ENCODE measurements around the gene POMT1.
"Not testable (repeated sequence)": the region's sequence is repeated elsewhere in the genome, so short reads cannot be mapped to it uniquely, and the experiment has no call there.

Gene POMT1, protein sequence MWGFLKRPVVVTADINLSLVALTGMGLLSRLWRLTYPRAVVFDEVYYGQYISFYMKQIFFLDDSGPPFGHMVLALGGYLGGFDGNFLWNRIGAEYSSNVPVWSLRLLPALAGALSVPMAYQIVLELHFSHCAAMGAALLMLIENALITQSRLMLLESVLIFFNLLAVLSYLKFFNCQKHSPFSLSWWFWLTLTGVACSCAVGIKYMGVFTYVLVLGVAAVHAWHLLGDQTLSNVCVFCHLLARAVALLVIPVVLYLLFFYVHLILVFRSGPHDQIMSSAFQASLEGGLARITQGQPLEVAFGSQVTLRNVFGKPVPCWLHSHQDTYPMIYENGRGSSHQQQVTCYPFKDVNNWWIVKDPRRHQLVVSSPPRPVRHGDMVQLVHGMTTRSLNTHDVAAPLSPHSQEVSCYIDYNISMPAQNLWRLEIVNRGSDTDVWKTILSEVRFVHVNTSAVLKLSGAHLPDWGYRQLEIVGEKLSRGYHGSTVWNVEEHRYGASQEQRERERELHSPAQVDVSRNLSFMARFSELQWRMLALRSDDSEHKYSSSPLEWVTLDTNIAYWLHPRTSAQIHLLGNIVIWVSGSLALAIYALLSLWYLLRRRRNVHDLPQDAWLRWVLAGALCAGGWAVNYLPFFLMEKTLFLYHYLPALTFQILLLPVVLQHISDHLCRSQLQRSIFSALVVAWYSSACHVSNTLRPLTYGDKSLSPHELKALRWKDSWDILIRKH

DNA sequence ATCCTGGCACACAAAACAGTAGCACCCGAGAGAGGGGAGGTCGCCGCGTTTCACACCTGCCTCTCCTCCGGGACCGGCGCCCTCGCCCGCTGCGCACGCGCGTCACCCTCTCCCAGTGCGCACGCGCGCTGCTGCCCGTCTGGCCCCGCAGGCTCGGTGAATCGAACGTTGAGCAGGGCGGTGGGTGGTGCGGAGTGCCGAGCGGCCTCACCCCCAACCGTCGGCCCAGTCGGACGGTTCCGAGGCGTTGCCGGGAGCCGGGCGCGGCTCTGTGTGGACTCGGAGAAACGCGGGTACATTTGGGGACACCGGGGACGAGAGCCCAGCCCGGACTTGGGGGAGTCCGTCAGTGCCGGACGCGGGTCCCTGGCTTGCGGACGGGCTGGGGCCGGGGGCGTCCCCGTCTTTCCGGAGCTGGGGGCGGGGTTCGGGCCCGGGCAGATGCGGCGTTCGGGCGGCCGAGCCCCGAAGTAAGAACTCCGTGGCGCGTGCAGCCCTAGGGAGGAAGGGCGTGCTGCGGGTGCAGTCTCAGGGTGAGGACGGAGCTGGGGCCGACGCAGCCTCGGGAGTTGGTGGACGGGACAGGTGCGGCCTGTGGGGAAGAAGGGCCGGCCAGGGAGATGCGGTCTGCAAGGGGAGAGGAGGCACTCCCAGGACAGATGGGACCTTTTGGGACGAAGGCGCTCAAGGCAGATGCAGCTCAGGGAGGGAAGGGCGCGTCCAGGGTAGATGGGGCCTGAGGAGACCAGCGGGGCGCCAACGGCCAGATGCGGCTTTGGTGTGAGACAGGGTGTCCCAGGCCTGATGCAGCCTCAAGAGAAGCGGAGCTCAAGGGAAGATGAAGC is at the start of gene POMT1:
Gene POMT1, plus strand, starts transcription at position 138 of the 845 bp plus-strand sequence. CDS start 1,301 bp downstream, outside the sequence.
- DNase-seq (ENCODE audit: low read depth) = peak; percentile 87

DNA sequence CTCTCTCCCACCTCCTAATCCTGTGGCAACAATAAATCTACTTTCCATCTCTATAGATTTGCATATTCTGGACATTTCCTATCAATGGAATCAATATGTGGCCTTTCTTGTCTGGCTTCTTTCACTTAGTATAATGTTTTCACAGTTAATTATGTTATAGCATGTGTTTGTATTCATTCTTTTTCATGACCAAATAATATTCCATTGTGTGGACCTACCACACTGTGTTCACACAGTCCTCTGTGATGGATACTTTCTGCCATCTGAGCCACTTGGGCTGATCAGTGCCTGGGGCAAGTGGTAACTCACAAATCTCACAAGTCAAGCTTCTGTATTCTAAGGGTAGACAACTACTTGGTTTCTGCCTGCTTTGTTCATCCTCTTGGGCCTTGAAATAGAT is 48.7 kb upstream of the POMT1 start:
- no peak for DNase-seq (ENCODE audit: low read depth)

DNA sequence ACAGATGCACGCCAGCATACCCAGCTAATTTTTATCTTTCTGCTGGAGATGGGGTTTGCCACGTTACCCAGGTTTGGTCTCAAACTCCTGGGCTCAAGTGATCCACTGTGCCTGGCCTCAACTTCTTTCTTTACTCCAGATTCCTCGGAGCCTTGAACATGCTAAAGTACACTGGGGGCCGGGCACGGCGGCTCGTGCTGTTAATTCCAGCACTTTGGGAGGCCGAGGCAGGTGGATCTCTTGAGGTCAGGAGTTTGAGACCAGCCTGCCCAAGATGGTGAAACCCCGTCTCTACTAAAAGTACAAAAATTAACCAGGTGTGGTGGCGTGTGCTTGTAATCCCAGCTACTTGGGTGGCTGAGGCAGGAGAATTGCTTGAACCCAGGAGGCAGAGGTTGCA is 47.1 kb upstream of the POMT1 start:
- DNase-seq (ENCODE audit: low read depth) = not testable (repeated sequence)

DNA sequence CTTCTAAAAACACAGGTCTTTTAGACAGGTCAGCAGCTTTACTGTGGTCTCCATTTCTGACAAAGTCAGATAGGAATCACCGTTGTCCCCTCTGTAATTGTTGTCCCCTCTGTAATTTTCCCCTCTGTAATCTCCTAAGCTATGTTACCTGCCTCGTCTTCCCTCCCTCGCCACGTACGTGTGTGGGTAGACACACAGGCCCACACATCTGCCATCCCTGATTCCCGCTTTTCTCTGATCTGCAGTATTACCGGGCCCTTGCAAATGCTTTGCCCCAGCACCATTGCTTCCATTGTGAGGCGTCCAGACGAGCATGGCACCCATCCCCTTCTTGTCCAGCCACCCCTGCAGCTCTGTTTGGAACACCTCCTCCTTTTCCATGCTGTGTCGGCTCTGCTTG is 45.0 kb upstream of the POMT1 start:
- no peak for DNase-seq (ENCODE audit: low read depth)

DNA sequence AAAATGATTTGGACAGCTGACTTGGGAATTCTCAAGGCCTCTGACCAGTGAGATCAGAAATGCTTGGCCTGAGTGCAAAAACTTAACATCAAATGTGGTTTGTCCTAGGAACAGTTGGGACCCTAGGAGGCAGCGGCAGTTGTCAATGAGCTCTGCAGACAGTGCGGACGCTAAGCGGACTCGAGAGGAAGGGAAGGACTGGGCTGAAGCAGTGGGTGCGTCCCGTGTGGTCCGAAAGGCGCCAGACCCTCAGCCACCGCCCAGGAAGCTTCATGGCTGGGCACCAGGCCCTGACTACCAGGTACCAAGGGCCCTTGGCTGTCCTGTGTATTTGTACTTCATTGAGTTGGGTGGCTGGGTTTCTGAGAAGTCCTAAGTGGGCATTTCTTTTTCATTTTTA is 43.7 kb upstream of the POMT1 start:
- DNase-seq (ENCODE audit: low read depth) = no peak

DNA sequence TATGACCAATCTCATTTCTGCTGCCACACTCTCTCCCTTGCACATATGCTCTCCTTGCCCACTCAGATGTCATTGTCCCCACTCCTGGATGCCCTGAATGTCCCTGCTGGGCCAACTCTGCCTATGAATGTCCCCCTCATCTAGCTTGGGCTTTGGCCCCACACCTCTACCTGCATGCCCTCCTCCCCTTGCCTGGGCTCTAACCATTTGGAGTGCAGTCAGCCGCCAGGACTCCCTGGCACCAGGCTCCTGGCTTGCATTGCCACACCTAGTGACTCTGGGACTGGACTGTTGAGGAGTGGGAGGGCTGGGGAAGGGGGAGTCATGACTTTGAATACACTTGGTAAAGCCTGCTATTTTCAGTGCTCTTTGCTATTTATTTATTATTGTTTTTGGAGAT is 41.6 kb upstream of the POMT1 start:
- no peak for DNase-seq (ENCODE audit: low read depth)

DNA sequence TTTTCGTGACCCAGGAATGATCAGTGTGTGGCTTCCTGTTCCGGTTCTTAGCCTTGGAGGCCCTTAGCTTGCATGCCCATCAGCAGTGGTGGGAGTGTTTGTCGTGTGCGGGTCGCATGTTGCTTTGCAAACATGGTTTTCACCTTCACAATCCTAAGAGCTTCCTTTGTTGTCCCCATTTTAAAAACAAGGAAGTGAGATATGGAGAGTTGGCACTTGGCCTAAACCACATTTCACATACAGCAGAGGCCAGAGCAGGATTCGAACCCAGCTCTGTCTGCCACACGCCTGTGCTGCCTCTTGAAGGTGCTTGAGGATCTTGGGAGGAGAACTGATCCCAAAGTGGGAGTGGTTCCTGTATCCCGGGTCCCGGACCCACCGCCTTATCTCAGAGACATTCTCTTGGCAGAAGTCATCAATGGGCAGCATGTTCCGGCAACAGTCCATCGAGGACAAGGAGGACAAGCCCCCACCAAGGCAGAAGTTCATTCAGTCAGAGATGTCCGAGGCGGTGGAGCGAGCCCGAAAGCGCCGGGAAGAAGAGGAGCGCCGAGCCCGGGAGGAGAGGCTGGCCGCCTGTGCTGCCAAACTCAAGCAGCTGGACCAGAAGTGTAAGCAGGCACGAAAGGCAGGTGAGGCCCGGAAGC is 38.2 kb upstream of the POMT1 start:
- DNase-seq (ENCODE audit: low read depth) = no peak

DNA sequence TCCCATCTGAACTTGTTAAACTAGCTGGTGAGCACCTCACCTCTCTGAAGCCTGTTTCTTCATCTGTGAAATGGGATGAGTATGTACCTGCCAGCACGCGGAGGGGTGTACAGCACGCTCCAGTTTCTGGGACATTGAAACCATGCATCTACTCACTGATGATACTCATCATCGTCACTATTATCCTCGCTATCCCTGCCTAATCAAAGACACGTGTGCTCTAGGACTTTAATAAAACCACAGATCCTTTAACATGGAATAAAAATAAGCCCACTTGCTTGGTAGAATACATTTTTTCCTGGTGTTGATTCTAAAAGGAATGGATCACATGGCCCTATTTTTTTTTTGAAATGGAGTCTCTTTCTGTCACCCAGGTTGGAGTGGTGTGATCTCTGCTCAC is 37.3 kb upstream of the POMT1 start:
- no peak for DNase-seq (ENCODE audit: low read depth)

DNA sequence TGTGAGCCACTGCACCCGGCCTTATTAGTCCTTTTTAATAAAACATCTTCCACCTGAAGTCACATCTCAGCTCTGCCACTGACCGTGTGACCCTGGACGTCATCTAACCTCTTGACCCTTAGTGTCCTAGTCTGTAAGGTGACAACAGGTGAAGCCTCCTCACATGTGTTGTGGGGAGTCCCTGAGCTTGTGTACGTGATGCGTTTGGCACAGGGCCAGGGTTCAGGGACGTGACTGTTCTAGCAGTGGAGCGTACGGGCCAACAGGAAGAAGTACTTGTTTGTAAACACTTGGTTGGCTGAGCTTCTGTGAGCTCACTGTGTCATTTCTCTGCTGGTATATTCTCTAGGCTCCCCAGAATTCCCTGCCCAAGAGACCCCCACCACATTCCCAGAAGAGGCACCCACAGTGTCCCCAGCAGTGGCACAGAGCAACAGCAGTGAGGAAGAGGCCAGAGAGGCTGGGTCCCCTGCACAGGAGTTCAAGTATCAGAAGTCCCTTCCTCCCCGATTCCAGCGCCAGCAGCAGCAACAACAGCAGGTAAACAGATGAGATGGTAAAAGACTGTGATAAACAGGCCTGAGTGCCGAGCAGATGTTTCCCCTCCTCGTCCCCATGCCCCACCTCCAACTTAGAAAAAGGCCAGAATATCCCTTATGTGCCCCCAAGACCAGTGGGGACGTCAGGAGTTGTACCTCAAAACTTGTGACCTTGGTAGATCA is 35.3 kb upstream of the POMT1 start:
- no peak for DNase-seq (ENCODE audit: low read depth)

DNA sequence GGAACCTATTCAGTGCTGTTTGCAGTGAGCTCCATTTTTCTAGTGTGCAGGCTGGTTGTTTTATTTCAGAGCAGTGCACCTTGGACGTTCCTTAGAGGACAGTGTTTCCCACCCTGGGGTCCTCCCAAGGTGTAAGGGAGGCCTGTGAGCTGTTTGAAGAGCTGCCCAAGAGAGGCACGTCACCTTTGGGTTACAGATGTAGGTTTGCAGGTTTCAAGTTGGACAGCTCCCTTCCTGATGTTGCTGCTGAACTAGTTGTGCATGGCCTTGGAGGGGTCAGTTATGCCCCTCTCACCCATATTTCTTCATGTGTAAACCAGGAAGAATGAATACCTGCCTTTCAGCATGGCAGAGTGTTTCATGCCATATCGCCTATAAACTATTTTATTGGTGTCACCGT is 34.7 kb upstream of the POMT1 start:
- DNase-seq (ENCODE audit: low read depth) = no peak

DNA sequence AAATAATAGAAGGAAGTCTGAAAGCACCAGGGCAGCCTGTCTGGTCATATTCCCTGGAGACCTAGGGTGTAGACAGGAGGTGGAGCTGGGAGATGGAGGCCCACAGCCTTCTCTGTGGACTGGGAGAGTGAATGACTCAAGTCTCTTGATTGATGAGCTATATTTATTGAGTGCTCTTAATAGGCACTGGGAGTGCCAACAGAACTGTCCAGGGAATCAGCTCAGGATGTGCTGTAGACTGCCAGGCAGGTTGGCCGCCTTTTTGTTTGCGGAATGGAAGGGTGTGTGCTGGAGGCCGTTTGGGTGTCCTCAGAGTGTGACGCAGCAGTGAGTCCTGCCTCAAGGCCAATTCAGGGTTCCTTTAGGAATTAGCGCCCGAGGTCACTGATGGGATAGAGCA is 33.4 kb upstream of the POMT1 start:
- DNase-seq (ENCODE audit: low read depth) = no peak

DNA sequence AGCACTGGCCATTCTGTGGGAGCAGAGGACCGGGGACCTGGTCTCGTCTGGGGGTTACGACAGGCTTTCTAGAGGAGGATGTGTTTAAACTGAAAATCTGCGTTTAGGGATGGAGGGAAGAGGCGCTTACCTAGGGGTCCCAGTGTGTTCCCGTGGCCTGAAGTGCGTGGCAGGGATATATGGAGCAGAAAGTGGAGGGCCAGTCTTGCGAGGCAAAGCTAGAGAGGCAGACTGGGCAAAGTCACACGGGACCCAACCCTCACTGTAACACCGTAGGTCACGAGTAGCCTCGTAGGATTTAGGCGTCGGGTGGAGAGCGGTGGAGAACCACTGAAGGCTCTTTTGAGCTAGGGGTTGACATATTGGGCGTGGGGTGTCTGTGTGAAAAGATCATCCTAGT is 32.8 kb upstream of the POMT1 start:
- no peak for DNase-seq (ENCODE audit: low read depth)

DNA sequence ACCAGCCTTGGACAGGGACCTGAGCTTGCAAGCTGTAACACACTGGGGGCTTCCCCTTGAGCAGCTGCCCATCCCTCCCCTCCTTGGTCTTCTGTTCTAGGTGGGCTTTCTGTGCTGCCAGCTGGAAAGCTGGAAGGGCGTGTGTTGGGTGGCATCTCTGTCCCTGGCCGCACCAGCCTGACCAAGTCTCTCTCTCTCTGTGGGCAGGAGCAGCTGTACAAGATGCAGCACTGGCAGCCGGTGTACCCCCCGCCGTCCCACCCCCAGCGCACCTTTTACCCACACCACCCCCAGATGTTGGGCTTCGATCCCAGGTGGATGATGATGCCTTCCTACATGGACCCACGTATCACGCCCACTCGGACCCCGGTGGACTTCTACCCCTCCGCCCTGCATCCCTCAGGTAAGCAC is 32.1 kb upstream of the POMT1 start:
- DNase-seq (ENCODE audit: low read depth) = no peak

DNA sequence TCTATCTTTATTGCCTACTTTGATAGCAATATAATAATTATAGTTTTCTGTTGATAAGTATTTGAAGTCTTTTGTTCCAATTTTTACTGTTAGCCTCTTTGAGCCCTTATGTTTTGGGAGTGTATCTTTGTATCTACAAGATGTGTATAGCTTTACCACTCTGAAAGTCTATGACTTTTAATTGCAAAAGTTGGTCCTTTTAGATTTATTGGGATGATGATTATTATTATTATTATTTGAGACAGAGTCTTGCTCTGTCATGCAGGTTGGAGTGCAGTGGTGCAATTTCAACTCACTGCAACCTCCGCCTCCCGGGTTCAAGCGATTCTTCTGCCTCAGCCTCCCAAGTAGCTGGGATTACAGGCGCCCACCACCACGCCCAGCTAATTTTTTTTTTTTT is 30.6 kb upstream of the POMT1 start:
- not testable (repeated sequence) for DNase-seq (ENCODE audit: low read depth)

DNA sequence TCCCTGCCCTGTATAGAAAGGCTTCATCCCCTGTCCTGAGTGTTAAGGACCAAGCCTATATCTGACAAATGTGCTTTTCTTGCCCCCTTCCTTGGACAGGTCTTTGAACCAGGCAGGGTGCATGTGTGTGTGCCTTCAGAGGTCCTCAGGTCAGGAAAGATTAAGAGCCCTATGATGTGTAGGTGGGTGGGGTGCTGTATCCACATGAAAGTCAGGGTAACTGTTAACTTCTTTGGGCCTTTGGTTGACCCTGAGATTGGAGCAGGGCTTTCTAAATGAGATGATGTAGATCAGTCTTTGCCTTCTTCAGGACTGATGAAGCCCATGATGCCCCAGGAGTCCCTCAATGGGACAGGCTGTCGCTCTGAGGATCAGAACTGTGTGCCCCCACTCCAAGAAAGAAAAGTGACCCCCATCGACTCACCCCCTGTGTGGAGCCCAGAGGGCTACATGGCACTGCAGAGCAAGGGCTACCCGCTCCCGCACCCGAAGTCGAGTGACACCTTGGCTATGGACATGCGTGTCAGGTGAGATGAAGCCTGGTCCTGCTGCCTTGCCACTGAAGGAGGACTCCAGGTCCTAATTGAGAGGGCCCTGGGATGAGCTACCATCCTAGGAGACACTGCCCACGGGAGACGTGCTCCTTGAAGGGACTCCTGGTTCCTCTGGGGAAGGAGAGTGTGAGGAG is 29.4 kb upstream of the POMT1 start:
- DNase-seq (ENCODE audit: low read depth) = no peak

DNA sequence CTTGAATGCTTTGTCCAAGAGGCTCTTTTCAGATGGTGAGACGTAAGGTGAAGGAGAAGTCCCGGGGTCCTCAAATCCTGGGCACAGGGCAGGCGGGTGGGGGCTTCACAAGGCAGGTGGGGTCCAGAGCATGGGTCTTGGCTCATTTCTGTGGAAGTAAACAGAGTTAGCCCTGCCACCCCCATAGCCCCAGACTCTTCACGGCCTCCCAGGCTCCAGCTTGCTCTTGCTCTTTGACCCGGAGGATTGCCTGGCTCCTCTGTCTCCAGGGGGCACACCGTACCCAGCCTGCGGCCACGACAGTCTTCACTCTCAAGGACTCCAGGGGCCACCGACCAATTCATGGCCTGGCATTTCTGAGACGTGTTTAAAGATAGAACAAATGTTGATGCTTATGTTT is 28.8 kb upstream of the POMT1 start:
- no peak for DNase-seq (ENCODE audit: low read depth)

DNA sequence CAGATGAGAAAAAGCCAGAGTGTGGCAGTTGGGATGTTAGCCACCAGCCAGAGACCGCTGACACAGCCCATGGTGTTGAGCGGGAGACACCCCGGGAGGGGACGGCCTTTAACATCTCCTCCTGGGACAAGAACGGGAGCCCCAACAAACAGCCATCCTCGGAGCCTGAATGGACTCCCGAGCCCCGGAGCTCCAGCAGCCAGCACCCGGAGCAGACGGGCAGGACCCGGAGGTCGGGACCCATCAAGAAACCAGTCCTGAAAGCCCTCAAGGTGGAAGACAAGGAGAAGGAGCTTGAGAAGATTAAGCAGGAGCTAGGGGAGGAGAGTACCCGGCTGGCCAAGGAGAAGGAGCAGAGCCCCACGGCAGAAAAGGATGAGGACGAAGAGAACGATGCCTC is 28.0 kb upstream of the POMT1 start:
- no peak for DNase-seq (ENCODE audit: low read depth)

DNA sequence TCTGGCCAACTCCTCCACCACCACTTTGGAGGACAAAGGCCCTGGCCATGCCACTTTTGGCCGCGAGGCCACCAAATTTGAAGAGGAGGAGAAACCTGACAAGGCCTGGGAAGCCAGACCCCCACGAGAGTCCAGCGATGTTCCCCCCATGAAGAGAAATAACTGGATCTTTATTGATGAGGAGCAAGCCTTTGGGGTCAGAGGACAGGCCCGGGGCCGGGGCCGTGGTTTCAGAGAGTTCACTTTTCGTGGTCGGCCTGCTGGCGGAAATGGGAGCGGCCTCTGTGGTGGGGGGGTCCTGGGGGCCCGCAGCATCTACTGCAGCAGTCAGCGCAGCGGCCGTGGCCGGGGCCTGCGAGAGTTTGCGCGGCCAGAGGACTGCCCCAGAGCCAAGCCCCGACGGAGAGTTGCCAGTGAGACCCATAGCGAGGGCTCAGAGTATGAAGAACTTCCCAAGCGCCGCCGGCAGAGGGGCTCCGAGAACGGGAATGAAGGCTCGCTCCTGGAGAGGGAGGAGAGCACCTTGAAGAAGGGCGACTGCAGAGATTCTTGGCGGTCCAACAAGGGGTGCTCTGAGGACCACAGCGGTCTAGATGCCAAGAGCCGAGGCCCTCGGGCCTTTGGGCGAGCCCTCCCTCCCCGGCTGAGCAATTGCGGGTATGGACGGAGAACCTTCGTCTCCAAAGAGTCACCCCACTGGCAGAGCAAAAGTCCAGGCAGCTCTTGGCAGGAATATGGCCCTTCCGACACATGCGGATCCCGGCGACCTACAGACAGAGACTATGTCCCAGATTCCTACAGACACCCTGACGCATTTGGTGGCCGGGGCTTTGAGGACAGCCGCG is 27.4 kb upstream of the POMT1 start:
- no peak for DNase-seq (ENCODE audit: low read depth)

DNA sequence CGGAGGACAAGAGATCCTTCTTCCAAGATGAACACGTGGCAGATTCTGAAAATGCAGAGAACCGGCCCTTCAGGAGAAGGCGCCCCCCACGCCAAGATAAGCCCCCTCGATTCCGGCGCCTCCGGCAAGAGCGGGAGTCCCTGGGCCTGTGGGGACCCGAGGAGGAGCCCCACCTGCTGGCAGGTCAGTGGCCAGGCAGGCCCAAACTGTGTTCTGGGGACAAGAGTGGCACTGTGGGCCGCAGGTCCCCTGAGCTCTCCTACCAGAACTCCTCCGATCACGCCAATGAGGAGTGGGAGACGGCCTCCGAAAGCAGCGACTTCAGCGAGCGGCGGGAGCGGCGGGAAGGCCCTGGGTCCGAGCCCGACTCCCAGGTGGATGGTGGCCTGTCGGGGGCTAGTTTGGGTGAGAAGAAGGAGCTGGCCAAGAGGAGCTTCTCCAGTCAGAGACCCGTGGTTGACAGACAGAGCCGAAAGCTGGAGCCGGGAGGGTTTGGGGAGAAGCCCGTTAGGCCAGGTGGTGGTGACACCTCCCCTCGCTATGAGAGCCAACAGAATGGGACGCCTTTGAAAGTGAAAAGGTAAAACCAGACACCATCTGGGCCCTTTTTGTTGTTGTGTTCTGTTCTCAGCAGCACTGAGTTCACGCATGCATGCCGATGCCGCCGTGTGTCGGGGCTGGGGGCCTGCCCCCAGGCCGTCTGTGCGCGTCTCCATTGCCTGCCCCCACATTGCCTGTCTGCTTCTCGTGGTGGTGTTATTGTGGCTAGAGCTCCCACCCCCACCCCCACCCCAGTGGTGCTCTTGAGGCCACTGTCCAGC is 26.6 kb upstream of the POMT1 start:
- DNase-seq (ENCODE audit: low read depth) = no peak

Data from activated T-helper 1 cell treated with Interleukin-2 at 50 U/mL for 16 hours (primary cell).